Amniotic stem cell (primary cell): ENCODE results near the gene KLC4.
"Not testable (repeated sequence)": the region's sequence is repeated elsewhere in the genome, so short reads cannot be mapped to it uniquely, and the experiment has no call there.

Experiments used
- DNase-seq: peaks from one replicate; lab custom pipeline; 2025; lab: John Stamatoyannopoulos, UW

Gene KLC4

DNA sequence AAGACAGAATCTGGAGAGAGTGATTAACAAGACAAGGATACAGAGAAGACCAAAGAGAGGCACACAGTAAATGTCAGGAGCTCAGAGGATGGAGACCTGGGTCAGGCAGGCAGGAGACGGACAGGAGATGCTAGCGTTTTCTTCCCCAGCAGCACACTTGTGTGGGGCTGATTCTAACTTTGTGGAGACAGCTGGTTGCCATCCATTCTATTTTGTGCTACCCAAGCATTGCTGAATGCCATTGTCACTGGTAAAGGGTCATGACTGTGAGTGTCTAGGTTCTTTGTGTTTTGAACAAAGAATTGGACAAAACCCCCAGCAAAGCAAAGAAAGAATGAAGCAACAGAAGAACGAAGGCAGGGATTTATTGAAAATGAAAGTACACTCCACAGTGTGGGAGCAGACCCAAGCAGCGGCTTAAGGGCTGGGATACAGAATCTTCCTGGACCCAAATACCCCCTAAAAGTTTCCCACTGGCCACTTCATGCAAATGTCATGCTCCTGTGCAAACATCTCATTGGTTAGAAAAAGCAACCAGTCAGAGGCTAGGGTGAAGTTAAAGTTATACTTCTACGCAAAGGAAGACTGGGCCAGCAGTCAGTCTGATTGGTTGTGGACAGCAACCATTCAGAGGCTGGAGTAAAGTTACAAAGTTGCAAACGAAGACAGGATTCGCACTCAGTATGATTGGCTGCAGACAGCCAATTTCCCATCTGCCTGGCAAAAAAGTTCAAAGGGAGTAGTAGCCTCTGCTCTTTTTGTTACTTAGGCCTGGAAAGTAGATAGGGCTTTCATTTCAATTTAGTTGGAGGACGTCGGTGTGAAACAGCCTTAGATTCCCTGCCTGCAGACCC is 34.2 kb downstream of the KLC4 start:
- no peak for DNase-seq

- DNase-seq: no peak
These were observed 36.5 kb downstream of the KLC4 start for GRCh38 chr6:43095939-43096338.

DNA sequence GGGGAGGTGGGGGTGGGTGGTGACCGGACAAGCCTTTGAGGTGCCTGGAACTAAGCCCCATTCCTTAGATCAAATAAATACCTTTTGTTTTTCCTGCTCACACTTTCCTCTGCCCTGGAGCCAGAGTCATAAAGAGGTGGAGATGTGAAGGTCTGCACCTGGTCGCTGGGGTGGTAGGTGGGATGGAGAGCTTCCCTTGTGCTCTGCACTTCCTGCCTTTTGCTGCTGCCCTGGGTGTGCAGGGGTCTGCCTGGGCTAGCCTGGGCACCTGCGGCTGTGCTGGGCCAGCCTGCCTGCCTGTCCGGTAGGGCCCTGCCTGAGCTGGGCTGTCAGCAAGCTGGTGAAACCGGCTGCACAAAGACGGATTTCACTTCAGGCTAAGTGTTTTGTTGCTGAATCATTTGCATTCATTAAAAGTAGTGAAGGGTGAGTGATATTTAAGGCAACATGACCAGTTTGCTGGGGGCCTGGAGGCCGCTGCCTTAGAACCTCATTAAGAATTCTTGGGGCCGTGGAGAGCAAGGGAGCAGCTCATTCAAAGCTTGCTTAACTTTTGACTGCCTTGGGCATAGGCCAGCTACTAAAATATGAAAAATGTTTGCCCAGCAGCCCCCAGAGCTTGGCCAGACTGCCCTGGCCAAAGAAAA is 37.1 kb downstream of the KLC4 start:
- DNase-seq: peak; percentile 73

DNA sequence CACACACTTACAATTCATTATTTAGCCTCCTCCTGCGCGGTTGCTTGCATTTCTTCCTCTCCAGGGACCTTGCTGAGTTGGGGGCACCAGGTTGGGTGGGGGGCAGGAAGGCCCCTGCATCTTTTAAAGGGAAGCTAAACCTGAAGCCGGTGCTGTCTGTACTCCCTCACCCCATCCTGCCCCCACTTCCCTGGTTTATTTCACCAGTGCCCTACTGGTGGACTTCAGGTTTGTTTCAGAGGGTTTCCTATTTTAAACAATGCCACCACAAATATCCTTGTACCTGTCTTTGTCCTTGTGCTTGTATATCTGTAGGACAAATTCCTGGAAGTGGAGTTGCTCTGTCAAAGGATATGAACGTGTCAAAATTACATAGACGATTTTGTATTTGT is 37.7 kb downstream of the KLC4 start:
- DNase-seq: no peak

DNA sequence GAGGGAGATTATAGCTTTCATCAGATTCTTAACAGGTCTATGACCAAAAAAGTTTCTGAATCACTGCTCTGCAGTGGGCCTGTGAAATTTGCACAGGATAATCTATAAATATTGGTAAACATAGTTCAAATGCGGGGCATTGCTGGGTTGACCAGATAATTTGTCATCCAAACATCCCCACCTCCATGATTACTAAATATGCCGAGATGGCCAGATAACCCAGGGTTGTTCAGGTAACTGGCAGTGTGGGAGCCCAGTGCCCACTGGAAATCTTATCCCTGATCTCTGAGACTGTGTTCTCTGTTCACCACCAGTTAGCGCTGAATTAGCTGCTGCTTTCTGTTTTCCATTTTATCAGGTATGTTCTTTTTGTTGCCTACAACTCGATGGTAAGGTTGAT is 38.1 kb downstream of the KLC4 start:
- no peak for DNase-seq

GRCh38 chr6:43101497-43101896 is 42.1 kb downstream of the KLC4 start:
- no peak for DNase-seq

GRCh38 chr6:43103253-43103876 is 43.9 kb downstream of the KLC4 start:
- no peak for DNase-seq

- no peak for DNase-seq
These were observed 46.2 kb downstream of the KLC4 start for GRCh38 chr6:43105538-43106222.

DNA sequence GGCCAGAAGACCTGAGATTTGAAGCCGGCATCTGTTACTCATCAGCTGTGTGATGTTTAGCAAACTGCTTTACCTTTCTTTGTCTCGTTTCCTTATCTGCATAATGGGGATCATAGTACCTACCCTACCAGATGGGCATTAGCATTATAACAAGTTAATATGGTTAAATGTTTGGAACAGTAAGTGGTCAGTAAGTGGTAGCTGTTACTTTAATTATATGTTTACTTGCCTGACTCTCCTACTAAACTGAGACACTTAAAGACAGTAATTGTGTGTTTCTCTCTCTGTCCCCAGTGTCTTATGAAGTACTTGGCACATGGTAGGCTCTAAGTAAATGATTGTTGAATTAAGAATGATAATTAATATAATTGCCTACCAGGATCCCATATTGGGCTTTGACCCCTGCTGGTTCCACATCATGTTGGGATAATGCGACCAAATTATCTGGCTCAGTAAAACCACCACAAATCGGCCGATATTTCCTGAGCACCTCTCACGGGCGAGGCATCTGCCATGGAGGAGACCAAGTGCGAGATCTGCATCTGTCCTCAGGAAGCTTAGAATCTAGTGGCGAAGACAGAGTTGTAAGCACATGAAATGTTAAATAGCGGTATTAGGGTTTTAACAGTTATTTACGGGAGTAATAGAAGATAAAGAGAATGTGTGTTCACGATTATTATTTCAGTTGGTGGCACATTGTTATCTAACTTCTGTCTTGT is 48.1 kb downstream of the KLC4 start:
- no peak for DNase-seq

GRCh38 chr6:43113431-43114260 is 54.2 kb downstream of the KLC4 start:
- DNase-seq: no peak

DNA sequence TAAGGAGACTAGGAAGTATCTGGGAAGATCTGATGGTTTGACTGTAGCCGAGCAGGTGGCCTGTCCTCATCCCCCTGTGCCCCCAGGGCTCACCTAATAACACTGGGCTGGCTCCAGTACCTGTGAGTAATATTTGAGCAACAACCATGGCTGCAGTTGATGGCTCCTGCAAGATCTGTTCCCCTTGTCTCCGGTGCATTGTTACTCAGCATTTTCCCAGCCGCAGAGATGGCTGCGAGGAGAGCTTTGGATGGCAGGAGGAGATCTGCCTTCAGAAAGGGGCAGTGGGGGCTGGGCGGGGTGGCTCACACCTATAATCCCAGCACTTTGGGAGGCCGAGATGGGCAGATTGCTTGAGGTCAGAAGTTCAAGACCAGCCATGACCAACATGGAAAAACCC is 55.9 kb downstream of the KLC4 start:
- DNase-seq: no peak

GRCh38 chr6:43117466-43117865 is 58.0 kb downstream of the KLC4 start:
- DNase-seq: not testable (repeated sequence)

GRCh38 chr6:43119482-43119881 is 60.1 kb downstream of the KLC4 start:
- DNase-seq: no peak

DNA sequence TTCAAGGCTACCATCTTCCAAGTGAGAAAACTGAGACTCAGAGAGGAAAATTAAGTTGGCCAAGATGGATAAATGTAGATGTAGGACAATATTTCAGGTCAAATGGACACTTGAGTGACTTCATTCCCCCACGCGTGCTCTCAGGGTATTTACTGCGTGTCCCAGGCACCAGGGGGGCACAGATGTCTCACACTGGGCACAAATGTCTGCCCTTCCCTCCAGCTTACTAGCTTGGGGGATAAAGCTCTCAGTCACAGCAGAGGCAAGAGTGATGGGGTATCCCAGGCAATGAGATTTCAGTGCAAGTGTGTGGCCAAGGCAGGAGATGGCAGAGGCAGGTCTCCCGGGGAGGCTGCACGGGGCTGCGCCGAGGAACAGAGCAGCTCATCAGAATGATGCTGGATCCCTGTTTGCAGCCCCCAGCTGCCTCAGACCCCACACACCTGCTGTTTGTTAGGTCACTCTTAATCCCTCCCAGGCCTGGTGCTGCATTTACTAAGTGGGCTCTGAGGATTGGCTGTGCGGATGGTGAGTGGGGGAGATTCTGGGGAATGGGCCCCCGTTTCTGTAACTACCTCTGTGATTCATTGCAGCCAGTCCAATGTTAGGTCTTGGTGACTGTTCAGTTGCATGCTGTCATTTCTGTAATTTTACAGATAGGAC is 60.8 kb downstream of the KLC4 start:
- DNase-seq: no peak

DNA sequence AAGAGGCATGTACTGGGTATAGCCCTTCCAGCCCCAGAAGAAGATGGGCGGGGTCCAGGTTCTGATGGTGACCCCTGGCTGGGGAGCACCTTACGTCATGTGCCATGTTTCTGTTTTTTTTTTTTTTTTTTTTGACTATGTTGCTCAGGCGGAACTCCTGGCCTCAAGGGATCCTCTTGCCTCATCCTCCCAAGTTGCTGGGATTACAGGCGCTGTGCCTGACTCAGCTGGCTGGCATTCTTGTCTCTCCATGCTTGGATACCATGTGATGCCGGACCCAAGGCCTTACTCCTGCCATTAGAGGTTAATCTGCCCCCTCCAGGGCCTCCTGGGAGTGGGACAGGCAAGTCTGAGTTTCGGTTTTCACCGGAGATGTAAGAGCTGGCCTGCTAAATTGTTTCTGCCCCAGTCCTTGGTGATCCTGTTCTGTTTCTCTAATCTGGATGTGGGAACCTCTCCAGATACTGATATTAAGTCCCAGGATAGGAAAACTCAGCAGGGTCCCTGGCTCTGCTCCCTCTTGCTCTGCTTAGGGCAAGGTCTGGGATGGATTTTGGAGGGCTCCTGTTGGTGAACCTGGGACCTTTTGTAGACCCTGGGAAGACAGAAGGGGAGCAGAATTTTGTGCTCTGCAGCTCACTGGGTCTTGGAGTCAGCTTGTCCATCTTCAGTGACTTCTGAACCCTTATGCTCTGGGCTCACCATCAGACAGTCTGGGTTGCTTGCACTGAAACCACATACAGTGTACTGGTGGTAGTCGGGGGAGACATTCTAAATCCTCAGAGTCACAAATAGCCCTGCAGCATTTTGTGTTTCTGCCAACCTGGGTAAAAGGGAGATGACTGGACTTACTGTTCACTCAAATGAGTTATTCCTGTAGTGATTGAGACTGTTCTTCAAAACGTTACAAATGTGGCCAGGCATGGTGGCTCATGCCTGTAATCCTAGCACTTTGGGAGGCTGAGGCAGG is 61.8 kb downstream of the KLC4 start:
- DNase-seq: peak; percentile 93

GRCh38 chr6:43122146-43122545 is 62.7 kb downstream of the KLC4 start:
- DNase-seq: no peak

- DNase-seq: no peak
These were observed 64.3 kb downstream of the KLC4 start for GRCh38 chr6:43123461-43124314.

- no peak for DNase-seq
These were observed 65.0 kb downstream of the KLC4 start for GRCh38 chr6:43124481-43124880.
